T follicular helper cell (primary cell): ENCODE results near the gene VASH1.
"Not testable (repeated sequence)": the region's sequence is repeated elsewhere in the genome, so short reads cannot be mapped to it uniquely, and the experiment has no call there.

Source experiments
- DNase-seq: peaks from one replicate; pipeline ENCODE4 v3.0.0-alpha.2; 2020; ENCODE audit warnings: low read depth
- total RNA-seq, 2 experiments: gene quantifications; one replicate each; lab custom pipeline; 2026; lab: John Stamatoyannopoulos, UW

VASH1 gene
- 5.5 to 54.7 reads per million in 2 experiments for total RNA-seq

- no peak for DNase-seq
These were observed at the start of gene VASH1 for GRCh38 chr14:76761136-76761959. TSS of gene VASH1 (plus strand) at chr14:76761468. CDS start at chr14:76762822, 1,354 bp downstream.

GRCh38 chr14:76713121-76713520 lies 48.1 kb upstream of the VASH1 start:
- DNase-seq, result no peak

GRCh38 chr14:76714470-76714869 lies 46.8 kb upstream of the VASH1 start:
- no peak for DNase-seq

GRCh38 chr14:76715101-76715500 lies 46.2 kb upstream of the VASH1 start:
- no peak for DNase-seq

- no peak for DNase-seq
These were observed 45.7 kb upstream of the VASH1 start for GRCh38 chr14:76715511-76716081.

GRCh38 chr14:76716285-76716684 lies 45.0 kb upstream of the VASH1 start:
- DNase-seq, result no peak

GRCh38 chr14:76717508-76718290 lies 43.6 kb upstream of the VASH1 start:
- DNase-seq, result no peak

GRCh38 chr14:76718306-76719040 lies 42.8 kb upstream of the VASH1 start:
- DNase-seq, result no peak

- no peak for DNase-seq
These were observed 41.6 kb upstream of the VASH1 start for GRCh38 chr14:76719666-76720065.

- DNase-seq, result no peak
These were observed 40.9 kb upstream of the VASH1 start for GRCh38 chr14:76720382-76720813.

- DNase-seq, result not testable (repeated sequence)
These were observed 39.8 kb upstream of the VASH1 start for GRCh38 chr14:76721506-76721905.

GRCh38 chr14:76724651-76725550 lies 36.4 kb upstream of the VASH1 start:
- no peak for DNase-seq

GRCh38 chr14:76726551-76726970 lies 34.7 kb upstream of the VASH1 start:
- DNase-seq, result no peak

GRCh38 chr14:76727384-76727783 lies 33.9 kb upstream of the VASH1 start:
- no peak for DNase-seq

- DNase-seq, result no peak
These were observed 33.4 kb upstream of the VASH1 start for GRCh38 chr14:76727901-76728300.

GRCh38 chr14:76729258-76729657 lies 32.0 kb upstream of the VASH1 start:
- DNase-seq, result no peak

- DNase-seq, result no peak
These were observed 31.2 kb upstream of the VASH1 start for GRCh38 chr14:76729953-76730505.

GRCh38 chr14:76734501-76734900 lies 26.8 kb upstream of the VASH1 start:
- not testable (repeated sequence) for DNase-seq

GRCh38 chr14:76736514-76736913 lies 24.8 kb upstream of the VASH1 start:
- DNase-seq, result no peak

- no peak for DNase-seq
These were observed 20.2 kb upstream of the VASH1 start for GRCh38 chr14:76741074-76741473.
